BLaER1 treated with 17β-estradiol and CSF1 and Interleukin-3, amounts not matched to agents 10 nM and 100 nM (cell line): ENCODE measurements around the gene CCDC159.

ENCODE experiments used
- H3K27ac ChIP-seq, 11 experiments: shearing (Covaris generic); formaldehyde crosslinking; 2 replicates each; pipeline ENCODE4 v1.8.1; 2022
- H3K27me3 ChIP-seq, 11 experiments: shearing (Covaris generic); formaldehyde crosslinking; 2 replicates each; pipeline ENCODE4 v1.8.1; 2022
- H3K36me3 ChIP-seq, 11 experiments: shearing (Covaris generic); formaldehyde crosslinking; 2 replicates each; pipeline ENCODE4 v1.8.1; 2022
- H3K4me1 ChIP-seq, 10 experiments: shearing (Covaris generic); formaldehyde crosslinking; 2 replicates each; pipeline ENCODE4 v1.8.1; 2022
- H3K4me2 ChIP-seq, 11 experiments: shearing (Covaris generic); formaldehyde crosslinking; 2 replicates each; pipeline ENCODE4 v1.8.1; 2022
- H3K4me3 ChIP-seq, 10 experiments: shearing (Covaris generic); formaldehyde crosslinking; 2 replicates each; pipeline ENCODE4 v1.8.1; 2022
- H3K9ac ChIP-seq, 11 experiments: shearing (Covaris generic); formaldehyde crosslinking; 2 replicates each; pipeline ENCODE4 v1.8.1; 2022
- H3K9me3 ChIP-seq, 11 experiments: shearing (Covaris generic); formaldehyde crosslinking; replicated peaks in 1 of 11; 2 replicates each; pipeline ENCODE4 v1.8.1; 2022
- H4K20me1 ChIP-seq, 11 experiments: shearing (Covaris generic); formaldehyde crosslinking; 2 replicates each; pipeline ENCODE4 v1.8.1; 2022
- Cebpa-rat ChIP-seq, 11 experiments: shearing (Covaris generic); IDR thresholded peaks; 2 replicates each; pipeline ENCODE4 v1.8.1; 2022

CCDC159 gene

DNA sequence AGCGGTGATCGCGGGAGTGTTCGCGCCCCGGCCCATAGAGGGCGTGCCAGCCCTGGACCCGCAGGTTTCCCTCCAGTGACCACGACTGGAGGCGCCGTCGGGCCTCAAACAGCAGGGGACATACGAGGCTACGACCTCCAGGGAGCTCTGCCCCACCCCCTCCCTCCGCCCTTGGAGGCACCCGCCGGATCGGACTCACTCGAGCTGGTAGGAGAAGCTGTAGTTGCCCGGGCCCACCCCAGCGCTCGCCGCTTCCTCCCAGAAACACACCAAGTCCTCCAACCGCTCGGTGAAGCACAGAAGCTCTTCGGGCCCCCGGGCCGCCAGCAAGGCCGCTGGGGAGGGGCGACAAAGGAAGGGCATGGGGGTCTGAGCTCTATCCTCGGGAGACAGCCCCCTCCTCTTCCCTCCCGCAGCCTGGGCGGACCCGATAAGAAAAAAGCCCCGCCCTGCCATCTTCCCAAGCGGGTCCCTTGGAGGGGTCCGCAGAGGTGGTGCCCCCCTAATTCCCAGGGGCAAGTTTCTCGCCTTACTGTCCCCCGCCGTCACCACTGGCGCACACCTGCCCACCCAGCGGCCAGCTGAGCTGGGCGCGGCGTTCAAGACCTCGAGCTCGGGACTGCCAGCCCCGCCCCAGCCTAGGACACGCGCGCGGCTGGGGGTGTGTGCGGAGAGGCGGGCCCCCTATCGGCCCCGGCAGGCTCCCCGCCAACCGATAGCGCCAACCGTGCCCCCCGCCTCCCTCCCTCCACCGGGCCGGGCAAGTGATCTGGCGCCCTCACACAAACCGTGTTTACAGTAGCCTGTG lies 36.8 kb downstream of the CCDC159 start:
- Histone ChIP-seq H3K9ac (peak overlapping the region; percentile 56 to 80 (median 77)), H3K27ac (peak overlapping the region; percentile 13 to 70 (median 63); a peak in 20 of 22 replicates), H3K4me3 (peak overlapping the region; percentile 57 to 77 (median 66))

DNA sequence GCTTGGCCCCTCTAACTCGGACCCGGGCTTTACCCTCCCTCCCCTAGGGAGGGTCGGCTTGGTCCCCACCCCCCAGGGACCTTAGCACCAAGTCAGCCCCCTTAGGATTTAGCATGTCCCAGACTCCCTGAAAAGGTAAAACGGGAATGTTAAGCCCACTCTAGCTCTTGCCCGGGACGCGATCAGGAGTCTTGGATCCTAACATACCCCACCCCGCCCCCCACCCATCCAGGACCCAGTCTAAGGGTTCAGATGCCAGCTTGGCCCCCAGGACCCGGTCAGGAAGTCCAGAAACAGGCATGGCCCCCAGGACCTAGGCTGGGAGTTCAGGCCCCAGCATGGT lies 37.4 kb downstream of the CCDC159 start:
- Histone ChIP-seq H3K9me3 (no peaks in the 10 kb centered on the region), H3K27me3 (peaks cover 0 to 16% (median 8%) of the 10 kb centered on the region in 11 experiments; a peak in 11 of 22 replicates), H3K4me3 (peak overlapping the region; percentile 57 to 77 (median 66)), H3K4me1 (peaks cover 38 to 73% (median 60%) of the 10 kb centered on the region in 10 experiments), H3K9ac (peak overlapping the region; percentile 56 to 80 (median 77)), H3K27ac (peak overlapping the region in 10 of 11 experiments; percentile 39 to 70 (median 63); a peak in 19 of 22 replicates), H4K20me1 (peaks cover 0 to 8% (median 0%) of the 10 kb centered on the region in 11 experiments; a peak in 4 of 22 replicates), H3K36me3 (peaks cover 0 to 8% (median 0%) of the 10 kb centered on the region in 11 experiments; a peak in 1 of 22 replicates), H3K4me2 (peak overlapping the region; percentile 86 to 100 (median 98))
- TF ChIP-seq Cebpa-rat (IDR thresholded peaks at IDR 0.05): no peak

More for the DNA sequence above, 36.8 kb downstream of the CCDC159 start:
- TF ChIP-seq Cebpa-rat (IDR thresholded peaks at IDR 0.05): no peak
- Histone ChIP-seq H3K27me3 (peaks cover 0 to 16% (median 8%) of the 10 kb centered on the region in 11 experiments; a peak in 11 of 22 replicates), H3K4me2 (peak overlapping the region; percentile 86 to 100 (median 98)), H3K4me1 (peaks cover 44 to 79% (median 66%) of the 10 kb centered on the region in 10 experiments), H4K20me1 (peaks cover 0 to 8% (median 0%) of the 10 kb centered on the region in 11 experiments; a peak in 4 of 22 replicates), H3K9me3 (no peaks in the 10 kb centered on the region), H3K36me3 (peaks cover 0 to 14% (median 0%) of the 10 kb centered on the region in 11 experiments; a peak in 2 of 22 replicates)

DNA sequence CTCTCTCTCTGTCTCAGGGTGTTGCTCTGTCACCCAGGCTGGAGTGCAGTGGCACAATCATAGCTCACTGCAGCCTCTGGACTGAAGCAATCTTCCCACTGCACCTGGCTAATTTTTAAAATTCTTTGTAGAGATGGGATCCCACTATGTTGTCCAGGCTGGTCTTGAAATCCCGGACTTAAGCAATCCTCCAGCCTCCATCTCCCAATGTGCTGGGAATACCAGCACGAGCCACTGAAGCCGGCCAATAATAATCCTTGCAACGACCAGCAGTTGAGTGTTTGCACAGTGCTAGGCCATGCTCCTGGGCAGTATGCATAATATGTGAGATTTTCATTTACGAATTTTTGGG lies 38.4 kb downstream of the CCDC159 start:
- Histone ChIP-seq H3K4me1 (peaks cover 35 to 64% (median 57%) of the 10 kb centered on the region in 10 experiments), H3K27ac (no peak overlapping the region; a peak in 1 of 22 replicates), H3K4me2 (peak overlapping the region in 9 of 11 experiments; percentile 86 to 100 (median 98); a peak in 16 of 22 replicates), H3K9ac (no peak overlapping the region; a peak in 1 of 22 replicates), H3K4me3 (no peak overlapping the region), H4K20me1 (peaks cover 0 to 8% (median 0%) of the 10 kb centered on the region in 11 experiments; a peak in 4 of 22 replicates), H3K27me3 (peaks cover 0 to 16% (median 8%) of the 10 kb centered on the region in 11 experiments; a peak in 11 of 22 replicates), H3K9me3 (no peaks in the 10 kb centered on the region), H3K36me3 (0 out of 22 replicates have a peak, but pooled peaks cover 0 to 4% (median 0%) of the 10 kb centered on the region in 11 experiments)
- no peak for TF ChIP-seq Cebpa-rat (IDR thresholded peaks at IDR 0.05)

DNA sequence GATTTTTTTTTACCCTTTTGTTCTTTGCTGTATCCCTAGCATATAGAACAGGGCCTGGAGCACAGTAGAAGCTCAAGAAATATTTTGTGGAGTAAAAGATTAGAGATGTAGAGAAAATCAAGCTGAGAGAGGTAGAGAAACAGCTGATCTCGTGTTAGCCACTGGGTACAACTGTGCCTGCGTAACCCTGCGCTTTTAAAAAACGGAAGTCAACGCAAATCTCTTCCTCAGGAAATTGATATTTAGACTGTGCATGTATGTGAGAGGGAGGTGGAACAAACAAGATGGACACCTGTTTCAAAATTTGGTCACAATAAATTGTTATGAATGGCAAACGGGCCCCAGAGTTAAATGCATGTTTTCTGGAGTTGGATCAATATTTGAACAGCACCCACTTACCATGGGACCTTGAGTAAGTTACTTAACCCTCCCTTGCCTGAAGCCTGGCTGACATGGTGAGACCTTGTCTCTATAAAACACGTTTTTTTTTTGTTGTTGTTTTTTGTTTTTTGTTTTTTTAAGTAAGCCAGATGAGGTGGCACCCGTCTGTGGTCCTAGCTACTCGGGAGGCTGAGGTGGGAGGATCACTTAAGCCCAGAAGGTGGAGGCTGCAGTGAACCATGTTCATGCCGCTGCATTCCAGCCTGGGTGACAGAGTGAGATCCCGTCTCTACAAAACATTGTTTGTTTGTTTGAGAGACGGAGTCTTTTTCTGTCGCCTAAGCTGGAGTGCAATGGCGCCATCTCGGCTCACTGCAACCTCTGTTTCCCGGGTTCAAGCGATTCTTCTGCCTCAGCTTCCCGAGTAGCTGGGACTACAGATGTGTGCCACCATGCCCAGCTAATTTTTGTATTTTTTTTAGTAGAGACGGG lies 41.1 kb downstream of the CCDC159 start:
- Histone ChIP-seq H3K36me3 (no peaks in the 10 kb centered on the region), H3K27me3 (peaks cover 0 to 16% (median 8%) of the 10 kb centered on the region in 11 experiments; a peak in 11 of 22 replicates), H3K4me1 (peaks cover 17 to 43% (median 40%) of the 10 kb centered on the region in 10 experiments), H3K27ac (peak overlapping the region in 9 of 11 experiments; percentile 0 to 57 (median 38); a peak in 9 of 22 replicates), H3K4me3 (no peak overlapping the region), H3K9ac (peak overlapping the region in 6 of 11 experiments; percentile 11 to 56 (median 20); a peak in 3 of 22 replicates), H3K9me3 (peaks cover 4 to 12% (median 10%) of the 10 kb centered on the region in 11 experiments; a peak in 19 of 22 replicates), H4K20me1 (no peaks in the 10 kb centered on the region), H3K4me2 (peak overlapping the region; percentile 40 to 77 (median 71))
- no peak for TF ChIP-seq Cebpa-rat (IDR thresholded peaks at IDR 0.05)

DNA sequence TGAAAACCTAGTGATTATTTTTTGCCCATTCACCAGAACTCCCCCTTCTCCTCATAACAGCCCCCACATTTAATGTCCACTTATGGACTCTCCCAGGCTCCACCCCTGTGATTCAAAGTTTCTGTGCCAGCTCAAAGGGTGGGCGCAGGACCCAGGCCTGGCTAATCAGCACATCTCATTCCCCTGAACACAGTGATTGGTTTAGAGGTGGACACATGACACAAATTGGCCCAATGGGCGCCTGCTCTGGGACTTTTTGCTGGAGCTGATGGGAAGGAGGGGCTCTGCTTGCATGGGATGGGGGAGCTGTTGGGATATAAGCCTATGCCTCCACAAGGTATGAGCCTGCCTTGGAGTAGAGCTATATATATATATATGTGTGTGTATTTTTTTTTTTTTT lies 44.0 kb downstream of the CCDC159 start:
- no peak overlapping the region for H3K4me3 ChIP-seq
- H3K36me3 ChIP-seq: no peaks in the 10 kb centered on the region
- no peaks in the 10 kb centered on the region for H4K20me1 ChIP-seq
- TF ChIP-seq Cebpa-rat (IDR thresholded peaks at IDR 0.05): no peak
- H3K4me2 ChIP-seq: no peak overlapping the region
- H3K27ac ChIP-seq: no peak overlapping the region
- no peaks in the 10 kb centered on the region for H3K27me3 ChIP-seq
- H3K9ac ChIP-seq: no peak overlapping the region
- peaks cover 13 to 17% (median 15%) of the 10 kb centered on the region in 10 experiments for H3K4me1 ChIP-seq
- H3K9me3 ChIP-seq: peaks cover 4 to 12% (median 10%) of the 10 kb centered on the region in 11 experiments; a peak in 19 of 22 replicates

DNA sequence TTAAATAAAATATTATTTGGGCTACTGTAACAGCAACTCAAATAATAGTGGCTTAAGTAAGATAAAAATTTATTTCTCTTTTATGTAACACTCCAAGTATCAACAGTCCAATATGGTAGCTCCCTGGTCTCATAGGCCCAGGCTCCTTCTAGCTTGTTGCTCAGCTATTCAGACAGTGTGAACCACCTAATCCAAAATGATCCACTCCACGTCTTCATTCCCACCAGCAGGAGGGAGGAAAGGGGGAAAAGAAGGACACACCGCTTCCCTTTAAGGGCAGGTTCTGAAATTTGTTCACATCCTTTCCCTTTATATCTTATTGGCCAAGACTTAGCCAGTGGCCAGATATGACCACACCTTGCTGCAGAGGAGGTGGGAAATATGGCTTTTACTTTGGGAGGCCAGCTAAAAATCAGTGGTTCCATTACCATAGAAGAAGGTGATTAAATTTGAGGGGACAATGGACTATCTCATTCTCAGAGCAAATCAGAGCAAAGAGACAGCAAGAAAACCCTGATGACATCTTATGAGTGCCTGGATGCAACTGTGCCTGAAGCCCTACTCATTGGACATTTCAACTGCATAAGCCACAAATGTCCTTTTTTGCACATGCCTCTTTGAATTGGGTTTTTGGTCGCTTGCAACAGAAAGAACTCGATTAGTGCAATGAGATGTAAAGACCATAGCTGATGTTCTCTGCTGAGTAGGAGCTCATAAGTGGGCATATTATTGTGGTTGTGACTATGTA lies 44.8 kb downstream of the CCDC159 start:
- no peak overlapping the region for H3K4me2 ChIP-seq
- no peaks in the 10 kb centered on the region for H4K20me1 ChIP-seq
- peaks cover 4 to 12% (median 10%) of the 10 kb centered on the region in 11 experiments; a peak in 19 of 22 replicates for H3K9me3 ChIP-seq
- H3K9ac ChIP-seq: no peak overlapping the region
- no peaks in the 10 kb centered on the region for H3K27me3 ChIP-seq
- H3K4me3 ChIP-seq: no peak overlapping the region
- no peak overlapping the region for H3K27ac ChIP-seq
- no peak for TF ChIP-seq Cebpa-rat (IDR thresholded peaks at IDR 0.05)
- no peaks in the 10 kb centered on the region for H3K36me3 ChIP-seq
- peaks cover 13 to 17% (median 15%) of the 10 kb centered on the region in 10 experiments for H3K4me1 ChIP-seq

DNA sequence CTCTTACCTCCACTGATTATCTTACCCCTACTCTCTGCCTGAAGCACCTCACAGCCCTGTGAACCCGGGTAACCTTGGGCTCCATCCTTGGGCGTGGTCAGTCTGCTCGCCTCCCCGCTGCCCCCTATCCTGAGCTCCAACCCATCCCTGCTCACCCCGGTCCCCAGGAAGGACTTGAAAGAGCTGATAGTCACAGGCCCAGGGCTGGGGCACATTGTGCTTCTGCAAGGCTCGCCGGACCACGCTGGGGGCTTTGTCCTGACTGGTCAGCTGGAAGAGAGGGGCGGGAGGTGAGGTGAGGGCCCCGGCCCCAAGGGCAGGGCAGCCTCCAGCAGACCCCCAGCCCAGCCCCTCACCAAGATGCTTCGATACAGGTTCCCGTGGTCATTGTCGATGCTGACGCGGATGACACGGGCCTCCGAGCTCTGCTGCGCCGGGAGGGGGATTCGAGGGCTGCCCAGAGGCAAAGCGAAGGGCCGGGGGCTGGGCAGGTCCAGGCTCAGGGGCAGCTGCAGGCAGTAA lies 50.8 kb downstream of the CCDC159 start:
- H3K4me2 ChIP-seq: no peak overlapping the region
- H3K9ac ChIP-seq: no peak overlapping the region

DNA sequence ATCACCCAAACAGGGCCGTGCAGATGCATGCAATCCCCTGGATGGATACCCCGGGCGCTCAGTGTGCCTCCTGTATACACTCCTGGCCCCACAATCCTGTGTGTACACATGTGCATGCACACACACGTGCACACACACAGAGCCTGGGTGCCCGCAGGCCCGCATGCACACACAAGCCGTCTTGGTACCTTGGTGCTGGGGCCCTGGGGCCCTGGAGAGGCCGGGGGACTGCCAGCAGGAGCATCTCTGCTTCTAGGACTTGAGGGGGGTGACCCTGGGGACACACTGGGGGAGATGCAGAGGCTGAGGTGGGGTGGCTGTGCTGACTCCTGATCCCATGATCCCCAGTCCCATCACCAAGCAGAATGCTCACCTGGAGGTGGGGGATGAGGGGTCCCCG lies 53.3 kb downstream of the CCDC159 start:
- H3K36me3 ChIP-seq: no peaks in the 10 kb centered on the region
- H3K9ac ChIP-seq: no peak overlapping the region

More for the DNA sequence above, 50.8 kb downstream of the CCDC159 start:
- H3K4me1 ChIP-seq: no peaks in the 10 kb centered on the region
- H3K36me3 ChIP-seq: no peaks in the 10 kb centered on the region
- H3K9me3 ChIP-seq: no peaks in the 10 kb centered on the region
- no peak overlapping the region for H3K27ac ChIP-seq
- no peak overlapping the region for H3K4me3 ChIP-seq
- H3K27me3 ChIP-seq: no peaks in the 10 kb centered on the region
- no peaks in the 10 kb centered on the region for H4K20me1 ChIP-seq
- TF ChIP-seq Cebpa-rat (IDR thresholded peaks at IDR 0.05): no peak

More for the DNA sequence above, 53.3 kb downstream of the CCDC159 start:
- Histone ChIP-seq H3K9me3 (no peaks in the 10 kb centered on the region), H3K4me3 (no peak overlapping the region), H4K20me1 (no peaks in the 10 kb centered on the region), H3K27ac (no peak overlapping the region), H3K4me1 (peaks cover 0 to 2% (median 0%) of the 10 kb centered on the region in 10 experiments; a peak in 1 of 20 replicates), H3K27me3 (no peaks in the 10 kb centered on the region), H3K4me2 (no peak overlapping the region)
- no peak for TF ChIP-seq Cebpa-rat (IDR thresholded peaks at IDR 0.05)
